WTC11 (cell line): ENCODE data around the gene HPS1. TPM values are rescaled to one million over a fixed set of nuclear protein-coding genes. Genes with fewer than 3 reads are reported as not detected.

Experiments used
- ATAC-seq: fragments of 200-7000 bp; cut with Tn5 transposase; 2 replicates; pipeline ENCODE4 v1.10.0; 2021; ENCODE audit warnings: mild to moderate bottlenecking, moderate library complexity
- CTCF ChIA-PET: fragments of 300-600 bp; sonication (Branson Sonifier 250); formaldehyde crosslinking; loops from one replicate; lab custom pipeline; 2021; ENCODE audit warnings: antibody characterized with exemption; lab: Charles Lee
- POLR2A ChIA-PET: fragments of 350-600 bp; sonication (Branson Sonifier 250); formaldehyde crosslinking; loops from one replicate; lab custom pipeline; 2021; ENCODE audit warnings: antibody characterized with exemption; lab: Charles Lee
- DNase-seq: peaks from one replicate; pipeline ENCODE4 v3.0.0; 2021; ENCODE audit warnings: low spot score
- H3K27ac Mint-ChIP-seq: 2 replicates; pipeline ENCODE4 v1.8.0; 2021; ENCODE audit warnings: mixed read lengths
- H3K27me3 Mint-ChIP-seq: 2 replicates; pipeline ENCODE4 v1.8.0; 2021; ENCODE audit warnings: low read depth, mild to moderate bottlenecking, moderate library complexity, mixed read lengths
- H3K36me3 Mint-ChIP-seq: 2 replicates; pipeline ENCODE4 v1.8.0; 2021; ENCODE audit warnings: mixed read lengths
- H3K4me1 Mint-ChIP-seq: 2 replicates; pipeline ENCODE4 v1.8.0; 2022; ENCODE audit warnings: mixed read lengths
- H3K4me3 Mint-ChIP-seq: 2 replicates; pipeline ENCODE4 v1.8.0; 2021; ENCODE audit warnings: mild to moderate bottlenecking, moderate library complexity, mixed read lengths
- H3K9me3 Mint-ChIP-seq: 2 replicates; pipeline ENCODE4 v1.8.0; 2021; ENCODE audit warnings: mixed read lengths
- E2F1 ChIP-seq: sonication (generic); formaldehyde crosslinking; IDR thresholded peaks from 2 replicates; pipeline ENCODE4 v1.8.0; 2022; ENCODE audit warnings: mild to moderate bottlenecking, missing genetic modification reagents
- ESRRA ChIP-seq: sonication (generic); formaldehyde crosslinking; IDR thresholded peaks from 2 replicates; pipeline ENCODE4 v1.8.1; 2022; ENCODE audit warnings: mild to moderate bottlenecking, missing genetic modification reagents, borderline replicate concordance
- ETV6 ChIP-seq: sonication (generic); formaldehyde crosslinking; IDR thresholded peaks from 2 replicates; pipeline ENCODE4 v1.8.1; 2022; ENCODE audit warnings: mild to moderate bottlenecking, missing genetic modification reagents
- GTF2I ChIP-seq: fragments of 250-450 bp; sonication (Bioruptor Pico); conservative IDR thresholded peaks from 2 replicates; pipeline ENCODE4 v1.4.0; 2021; ENCODE audit warnings: mild to moderate bottlenecking
- JAZF1 ChIP-seq: fragments of 250-450 bp; sonication (Bioruptor Pico); IDR thresholded peaks from 2 replicates; pipeline ENCODE4 v1.9.0; 2021; ENCODE audit warnings: moderate library complexity, mild to moderate bottlenecking, inconsistent platforms
- NR1H2 ChIP-seq: sonication (generic); formaldehyde crosslinking; IDR thresholded peaks from 2 replicates; pipeline ENCODE4 v1.9.0; 2021; ENCODE audit warnings: mild to moderate bottlenecking, moderate library complexity, missing genetic modification reagents
- NR2C2 ChIP-seq: sonication (generic); formaldehyde crosslinking; IDR thresholded peaks from 2 replicates; pipeline ENCODE4 v1.8.0; 2022; ENCODE audit warnings: mild to moderate bottlenecking, missing genetic modification reagents
- PRRX2 ChIP-seq: fragments of 250-450 bp; sonication (Bioruptor Pico); IDR thresholded peaks from 2 replicates; pipeline ENCODE4 v1.8.0; 2021; ENCODE audit warnings: mild to moderate bottlenecking
- RORB ChIP-seq: fragments of 250-450 bp; sonication (Bioruptor Pico); IDR thresholded peaks from 2 replicates; pipeline ENCODE4 v1.9.0; 2021; ENCODE audit warnings: mild to moderate bottlenecking
- TP53 ChIP-seq: sonication (generic); formaldehyde crosslinking; IDR thresholded peaks from 2 replicates; pipeline ENCODE4 v1.8.1; 2023; ENCODE audit warnings: mild to moderate bottlenecking, missing genetic modification reagents
- ZBTB43 ChIP-seq: sonication (generic); formaldehyde crosslinking; IDR thresholded peaks from 2 replicates; pipeline ENCODE4 v1.8.1; 2023; ENCODE audit warnings: mild to moderate bottlenecking, missing genetic modification reagents
- ZMAT4 ChIP-seq: fragments of 250-450 bp; sonication (Bioruptor Pico); IDR thresholded peaks from 2 replicates; pipeline ENCODE4 v1.9.0; 2021; ENCODE audit warnings: mild to moderate bottlenecking
- ZNF219 ChIP-seq: sonication (generic); formaldehyde crosslinking; IDR thresholded peaks from 2 replicates; pipeline ENCODE4 v1.8.0; 2023; ENCODE audit warnings: missing genetic modification reagents, mild to moderate bottlenecking, borderline replicate concordance
- ZNF232 ChIP-seq: sonication (generic); formaldehyde crosslinking; IDR thresholded peaks from 2 replicates; pipeline ENCODE4 v1.8.0; 2022; ENCODE audit warnings: mild to moderate bottlenecking, missing genetic modification reagents
- ZNF317 ChIP-seq: sonication (generic); formaldehyde crosslinking; IDR thresholded peaks from 2 replicates; pipeline ENCODE4 v1.8.1; 2023; ENCODE audit warnings: low read depth, mild to moderate bottlenecking, moderate library complexity, missing genetic modification reagents, borderline replicate concordance
- ZNF396 ChIP-seq: fragments of 250-450 bp; sonication (Bioruptor Pico); IDR thresholded peaks from 2 replicates; pipeline ENCODE4 v1.8.0; 2021; ENCODE audit warnings: mild to moderate bottlenecking, moderate library complexity, borderline replicate concordance
- ZNF416 ChIP-seq: fragments of 250-450 bp; sonication (Bioruptor Pico); IDR thresholded peaks from 2 replicates; pipeline ENCODE4 v1.9.0; 2021; ENCODE audit warnings: mild to moderate bottlenecking, inconsistent platforms
- ZNF423 ChIP-seq: fragments of 250-450 bp; sonication (Bioruptor Pico); IDR thresholded peaks from 2 replicates; pipeline ENCODE4 v2.1.2; 2022; ENCODE audit warnings: mild to moderate bottlenecking, moderate library complexity
- ZNF671 ChIP-seq: fragments of 250-450 bp; sonication (Bioruptor Pico); IDR thresholded peaks from 2 replicates; pipeline ENCODE4 v1.8.0; 2021; ENCODE audit warnings: mild to moderate bottlenecking
- total RNA-seq: library from RNA; stranded (reverse); gene quantifications from 3 replicates; pipeline ENCODE4 v1.2.3, GENCODE V29; 2021
- TF ChIP-seq, protein P1 (sequence below): sonication (generic); formaldehyde crosslinking; IDR thresholded peaks from 2 replicates; pipeline ENCODE4 v1.8.1; 2023; ENCODE audit warnings: mild to moderate bottlenecking, missing genetic modification reagents, moderate library complexity
- TF ChIP-seq, protein P2 (sequence below): fragments of 200-600 bp; IDR thresholded peaks from 2 replicates; pipeline ENCODE4 v1.8.0; 2022; ENCODE audit warnings: antibody characterized with exemption

The HPS1 gene
- total RNA-seq, 1 experiment from 2014 or later, result 49.3 TPM

- TF ChIP-seq PRRX2 (CRISPR knock-in tag) (no peak), GTF2I (CRISPR knock-in tag) (no peak)
Measured at GRCh38 chr10:98429320-98430072, 17.2 kb downstream of the HPS1 start (continued).

DNA sequence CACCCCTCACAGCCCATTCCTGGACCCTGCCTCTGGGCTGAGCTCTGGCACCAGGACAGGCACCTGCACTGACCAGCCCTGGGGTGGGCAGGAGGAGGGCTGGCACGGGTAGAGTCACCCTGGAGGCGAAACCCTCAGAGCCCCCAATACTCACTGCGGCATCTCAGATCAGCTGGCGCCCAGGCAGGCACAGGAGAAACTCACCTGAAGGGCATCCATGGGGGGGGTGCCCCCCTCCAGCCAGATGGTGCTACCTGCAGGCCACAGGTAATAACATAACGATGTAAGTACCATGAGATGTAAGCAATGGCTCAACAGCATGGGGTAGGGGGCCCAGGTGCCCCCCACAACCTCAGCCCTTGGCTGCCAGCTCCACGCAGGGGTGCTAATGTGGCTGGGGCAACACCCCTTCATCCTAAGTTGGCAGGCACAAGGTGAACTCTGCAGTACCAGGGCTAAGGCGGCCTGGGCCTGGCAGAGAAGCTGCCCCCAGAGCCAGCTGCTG, 19.7 kb downstream of the HPS1 start:
- TF ChIP-seq TP53 (CRISPR knock-in tag), result no peak
- no peak for TF ChIP-seq ZBTB43 (CRISPR knock-in tag)
- TF ChIP-seq ZNF232 (CRISPR knock-in tag), result no peak
- TF ChIP-seq GTF2I (CRISPR knock-in tag), result no peak
- TF ChIP-seq JAZF1 (CRISPR knock-in tag), result no peak
- no peak for TF ChIP-seq ZMAT4
- no peak for TF ChIP-seq NR1H2 (CRISPR knock-in tag)
- TF ChIP-seq, protein P1, sequence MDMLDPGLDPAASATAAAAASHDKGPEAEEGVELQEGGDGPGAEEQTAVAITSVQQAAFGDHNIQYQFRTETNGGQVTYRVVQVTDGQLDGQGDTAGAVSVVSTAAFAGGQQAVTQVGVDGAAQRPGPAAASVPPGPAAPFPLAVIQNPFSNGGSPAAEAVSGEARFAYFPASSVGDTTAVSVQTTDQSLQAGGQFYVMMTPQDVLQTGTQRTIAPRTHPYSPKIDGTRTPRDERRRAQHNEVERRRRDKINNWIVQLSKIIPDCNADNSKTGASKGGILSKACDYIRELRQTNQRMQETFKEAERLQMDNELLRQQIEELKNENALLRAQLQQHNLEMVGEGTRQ, result no peak
- TF ChIP-seq ZNF671 (CRISPR knock-in tag), result no peak
- TF ChIP-seq ZNF416, result no peak
- TF ChIP-seq E2F1 (CRISPR knock-in tag), result no peak
- TF ChIP-seq ZNF396, result no peak
- TF ChIP-seq ZNF317, result no peak
- no peak for TF ChIP-seq ESRRA
- no peak for TF ChIP-seq NR2C2 (CRISPR knock-in tag)
- TF ChIP-seq RORB (CRISPR knock-in tag), result no peak
- TF ChIP-seq ZNF219 (CRISPR knock-in tag), result no peak
- Mint-ChIP-seq H3K27ac (no peak overlapping the region), H3K36me3 (peaks cover 20% of the 10 kb centered on the region), H3K27me3 (no peaks in the 10 kb centered on the region), H3K4me1 (no peaks in the 10 kb centered on the region), H3K9me3 (peaks cover 7% of the 10 kb centered on the region), H3K4me3 (no peak overlapping the region)
- CTCF ChIA-PET, result no interaction called here
- no peak for ATAC-seq
- no peak for DNase-seq
- POLR2A ChIA-PET, result interaction anchor here (0.7 kb wide), 1 partner anchor 1635 kb away, joined by 4 read pairs; no protein-coding TSS in a partner anchor

- ATAC-seq, result peak; percentile 88
- Mint-ChIP-seq H3K27ac (no peak overlapping the region), H3K4me1 (no peaks in the 10 kb centered on the region), H3K36me3 (peaks cover 7% of the 10 kb centered on the region), H3K27me3 (no peaks in the 10 kb centered on the region), H3K9me3 (no peaks in the 10 kb centered on the region), H3K4me3 (no peak overlapping the region)
- ChIA-PET POLR2A (no interaction called here), CTCF (interaction anchor here (0.5 to 3.5 kb wide), 44 partner anchors 8 to 1870 kb away, joined by 3 to 37 read pairs (median 4); partner anchors contain the start of gene PYROXD2)
- TF ChIP-seq, protein P2, sequence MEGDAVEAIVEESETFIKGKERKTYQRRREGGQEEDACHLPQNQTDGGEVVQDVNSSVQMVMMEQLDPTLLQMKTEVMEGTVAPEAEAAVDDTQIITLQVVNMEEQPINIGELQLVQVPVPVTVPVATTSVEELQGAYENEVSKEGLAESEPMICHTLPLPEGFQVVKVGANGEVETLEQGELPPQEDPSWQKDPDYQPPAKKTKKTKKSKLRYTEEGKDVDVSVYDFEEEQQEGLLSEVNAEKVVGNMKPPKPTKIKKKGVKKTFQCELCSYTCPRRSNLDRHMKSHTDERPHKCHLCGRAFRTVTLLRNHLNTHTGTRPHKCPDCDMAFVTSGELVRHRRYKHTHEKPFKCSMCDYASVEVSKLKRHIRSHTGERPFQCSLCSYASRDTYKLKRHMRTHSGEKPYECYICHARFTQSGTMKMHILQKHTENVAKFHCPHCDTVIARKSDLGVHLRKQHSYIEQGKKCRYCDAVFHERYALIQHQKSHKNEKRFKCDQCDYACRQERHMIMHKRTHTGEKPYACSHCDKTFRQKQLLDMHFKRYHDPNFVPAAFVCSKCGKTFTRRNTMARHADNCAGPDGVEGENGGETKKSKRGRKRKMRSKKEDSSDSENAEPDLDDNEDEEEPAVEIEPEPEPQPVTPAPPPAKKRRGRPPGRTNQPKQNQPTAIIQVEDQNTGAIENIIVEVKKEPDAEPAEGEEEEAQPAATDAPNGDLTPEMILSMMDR, result peak; percentile 82
- TF ChIP-seq ETV6 (CRISPR knock-in tag) (peak; percentile 62; the same call in 1 of the 2 replicates), ZNF423 (no peak)
- DNase-seq, result peak; percentile 83
Measured at GRCh38 chr10:98425511-98426352, 21.0 kb downstream of the HPS1 start.
